H7 (cell line): Measurements from ENCODE around the gene RAET1E. TPM values are rescaled to one million over a fixed set of nuclear protein-coding genes. Genes with fewer than 3 reads are reported as not detected.
"Not testable (repeated sequence)": the region's sequence is repeated elsewhere in the genome, so short reads cannot be mapped to it uniquely, and the experiment has no call there.

ENCODE experiments used
- DNase-seq: peaks from one replicate; pipeline ENCODE4 v3.0.0; 2012
- H3K27me3 ChIP-seq: 2 replicates; pipeline ENCODE4 v1.6.0; 2011; ENCODE audit warnings: mild to moderate bottlenecking, low read length; ENCODE audit not compliant: control insufficient read depth, insufficient read depth
- H3K36me3 ChIP-seq: replicated peaks from 2 replicates; pipeline ENCODE4 v1.5.1; 2011; ENCODE audit warnings: low read length; ENCODE audit not compliant: control insufficient read depth, insufficient read depth
- H3K4me3 ChIP-seq: 2 replicates; pipeline ENCODE4 v1.5.1; 2011; ENCODE audit warnings: low read depth, mild to moderate bottlenecking, control low read depth, low read length, moderate library complexity; ENCODE audit not compliant: insufficient read depth
- total RNA-seq: library from RNA; depleted of rRNA; stranded (reverse); fragments of >200 nt; shearing (Covaris generic); gene quantifications from 2 replicates; pipeline ENCODE4 v1.2.3, GENCODE V29; 2014

Gene RAET1E
- total RNA-seq, 1 experiment from 2014 or later: not detected

DNA sequence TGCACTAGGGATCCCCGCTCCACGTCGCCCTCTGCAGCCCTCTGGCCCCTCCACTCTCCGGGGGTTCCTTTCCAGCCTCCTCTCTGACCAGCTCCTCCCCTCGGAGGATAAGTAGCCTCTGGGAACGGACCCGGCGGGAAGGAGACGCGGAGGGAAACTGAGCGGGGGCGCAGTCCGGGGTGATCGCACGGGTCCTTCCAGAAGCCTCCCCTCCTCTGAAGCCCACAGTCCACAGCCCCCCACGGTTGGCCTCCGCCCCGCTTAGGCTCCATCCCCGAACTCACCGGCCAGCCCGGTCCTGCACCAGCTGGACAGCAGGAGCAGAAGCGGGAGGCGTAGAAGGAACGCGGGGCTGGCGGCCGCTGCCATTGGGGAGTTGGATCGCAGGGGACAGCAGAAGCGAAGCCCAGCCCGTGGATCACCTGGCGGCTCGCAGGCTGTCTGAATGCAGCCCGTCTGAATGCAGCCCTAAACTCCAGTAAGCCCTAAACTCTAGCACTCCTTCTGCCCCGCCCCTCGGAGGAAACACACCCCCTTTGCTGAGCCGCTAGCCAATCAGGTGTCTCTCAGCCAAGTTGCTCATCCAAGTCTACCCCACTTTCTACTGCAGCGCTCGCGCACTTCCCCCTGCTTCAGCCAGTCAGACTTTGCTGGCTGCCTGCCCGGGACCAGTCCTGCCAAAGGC, 24.9 kb upstream of the RAET1E start, which contains the start of gene RAET1G:
RAET1G (minus strand) TSS at position 480 of the 685 bp plus-strand sequence; CDS start at position 369, 111 bp downstream.
- Histone ChIP-seq H3K4me3 (peak within 1 kb of the TSS; percentile 52), H3K27me3 (peaks cover 76% of the 10 kb centered on the region), H3K36me3 (no peaks in the 10 kb centered on the region)
- peak; percentile 97 for DNase-seq

DNA sequence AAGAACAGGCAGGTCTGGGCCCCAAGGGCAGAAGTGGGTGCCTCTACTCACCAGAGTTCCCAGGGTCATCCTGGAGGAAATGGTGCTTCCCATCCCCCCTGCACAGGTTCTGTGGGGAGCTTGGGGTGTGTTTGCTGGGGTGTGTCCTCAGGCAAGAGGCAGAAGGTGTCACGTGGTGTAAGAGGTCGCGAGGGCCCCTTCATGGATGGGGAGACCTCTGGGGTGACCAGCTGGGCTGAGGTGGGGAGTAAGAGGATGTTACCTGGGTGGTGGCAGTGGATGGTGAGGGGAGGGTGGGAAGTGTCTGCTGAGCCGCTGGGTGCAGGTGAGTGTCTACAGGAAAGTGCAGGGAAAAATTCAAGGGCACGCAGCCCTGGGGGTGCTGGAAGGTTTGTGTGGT, 24.2 kb upstream of the RAET1E start:
- peaks cover 77% of the 10 kb centered on the region for H3K27me3 ChIP-seq
- peak; percentile 31 for DNase-seq
- peak overlapping the region; percentile 52; the same call in 1 of the 2 replicates for H3K4me3 ChIP-seq
- not testable (repeated sequence) for H3K36me3 ChIP-seq

DNA sequence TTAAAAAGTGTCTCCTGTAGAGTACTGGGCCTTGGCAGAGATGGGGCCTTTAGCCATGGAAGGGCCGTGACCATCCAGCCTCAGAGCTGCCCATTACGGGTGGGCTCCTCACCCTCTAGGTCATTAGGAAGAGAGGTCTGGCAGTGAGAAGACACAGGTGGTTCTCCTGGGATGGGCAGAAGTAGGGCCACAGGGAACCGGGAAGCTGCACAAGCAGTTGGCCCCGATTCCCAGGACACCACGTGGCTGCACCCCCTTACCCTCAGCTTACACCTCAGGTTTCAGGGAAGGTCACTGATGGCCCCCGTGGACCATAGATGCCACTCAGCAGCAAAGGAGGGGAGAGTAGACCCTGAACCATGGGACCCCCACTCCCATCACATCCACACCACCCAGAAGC, 23.4 kb upstream of the RAET1E start:
- DNase-seq: no peak
- Histone ChIP-seq H3K36me3 (no peaks in the 10 kb centered on the region), H3K27me3 (peaks cover 73% of the 10 kb centered on the region), H3K4me3 (no peak overlapping the region)

DNA sequence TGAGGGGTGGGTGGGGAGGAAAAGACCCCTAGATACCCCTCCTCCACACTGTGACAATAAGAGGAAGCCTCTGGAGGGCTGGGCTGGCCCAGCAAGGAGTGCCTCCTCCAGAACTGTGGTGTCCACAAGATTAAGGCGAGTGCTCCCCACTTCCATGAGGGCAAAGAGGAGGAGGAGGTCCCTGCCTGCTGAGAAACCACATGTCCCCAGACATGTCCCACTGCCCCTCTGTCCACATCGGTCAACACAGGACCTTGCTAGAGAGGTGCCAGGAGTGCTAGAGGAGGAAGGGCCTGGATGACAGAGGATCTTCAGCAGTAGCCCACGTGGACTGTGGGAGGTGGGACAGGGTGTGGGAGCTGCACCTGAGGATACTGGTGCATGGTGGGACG, 21.9 kb upstream of the RAET1E start:
- Histone ChIP-seq H3K4me3 (no peak overlapping the region), H3K36me3 (no peaks in the 10 kb centered on the region), H3K27me3 (peaks cover 59% of the 10 kb centered on the region)
- no peak for DNase-seq

DNA sequence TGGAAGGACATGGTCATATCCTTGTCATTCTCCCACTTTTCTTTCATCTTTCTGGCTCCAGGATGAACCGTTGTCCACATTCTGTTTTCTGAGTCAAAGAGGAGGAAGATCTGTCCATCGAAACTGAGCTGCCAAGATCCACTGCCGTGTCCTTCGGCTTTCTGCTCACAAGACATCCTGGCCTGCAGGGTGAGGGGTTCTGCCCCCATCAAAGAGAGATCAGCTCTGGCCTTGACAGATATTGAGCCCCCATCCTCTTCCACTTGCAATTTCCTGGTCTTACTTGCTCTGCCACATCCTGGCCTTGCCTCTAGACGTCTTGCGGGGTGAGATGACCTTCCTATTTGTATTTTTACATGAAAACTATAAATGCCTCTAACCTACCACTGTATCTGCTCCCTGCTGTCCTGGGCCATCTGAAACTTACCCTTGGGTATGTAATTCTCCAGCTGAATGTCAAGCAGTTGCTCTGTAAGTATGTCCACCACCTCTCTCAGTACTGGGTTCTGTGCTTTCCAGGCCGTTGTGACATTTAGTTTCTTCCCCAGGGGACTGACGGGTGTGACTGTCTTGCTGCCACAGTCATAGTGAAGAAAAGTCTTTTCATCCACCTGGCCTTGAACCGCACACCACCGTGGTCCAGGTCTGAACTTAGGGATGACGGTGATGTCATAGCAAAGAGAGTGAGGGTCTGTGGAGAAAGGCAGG, 21.4 kb upstream of the RAET1E start:
- not testable (repeated sequence) for H3K4me3 ChIP-seq, H3K36me3 ChIP-seq, DNase-seq
- H3K27me3 ChIP-seq: peaks cover 54% of the 10 kb centered on the region

DNA sequence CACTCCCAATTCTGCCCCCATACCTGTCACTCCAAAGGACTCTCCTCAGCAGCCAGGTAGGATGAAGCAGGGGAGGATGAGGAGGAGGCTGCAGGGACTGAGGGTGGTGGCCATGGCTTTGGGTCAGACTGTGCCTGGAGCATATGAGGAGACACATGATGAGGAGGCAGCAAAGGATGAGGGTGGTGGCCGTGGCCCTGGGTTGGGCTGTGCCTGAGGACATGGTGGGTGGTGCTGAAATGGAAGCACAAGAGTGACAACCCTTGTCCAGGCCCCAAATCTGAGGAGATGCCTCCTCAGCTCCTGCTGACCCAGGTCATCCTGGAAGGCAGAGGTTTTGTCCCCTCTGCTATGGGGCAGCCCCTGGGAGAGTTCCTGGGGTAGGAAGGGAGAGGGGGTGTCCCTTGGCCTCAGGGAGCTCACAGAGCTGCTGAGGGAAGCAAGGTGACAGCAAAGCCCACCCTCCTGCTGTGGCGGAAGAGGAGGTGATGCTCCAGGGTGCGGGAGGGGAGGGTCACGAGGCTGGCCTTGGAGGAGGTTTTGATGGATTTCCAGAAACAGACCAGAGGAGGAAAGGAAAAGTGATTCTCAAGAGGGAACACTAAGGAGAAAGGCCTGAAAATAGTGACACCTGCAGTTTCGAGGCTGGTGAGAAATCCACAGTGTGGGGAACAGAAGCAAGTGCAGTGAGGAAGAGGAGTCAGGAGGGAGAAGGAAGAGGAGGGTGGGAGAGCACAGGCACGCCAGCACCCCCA, 20.4 kb upstream of the RAET1E start:
- Histone ChIP-seq H3K4me3 (no peak overlapping the region), H3K36me3 (no peaks in the 10 kb centered on the region), H3K27me3 (peaks cover 46% of the 10 kb centered on the region)
- DNase-seq: no peak

DNA sequence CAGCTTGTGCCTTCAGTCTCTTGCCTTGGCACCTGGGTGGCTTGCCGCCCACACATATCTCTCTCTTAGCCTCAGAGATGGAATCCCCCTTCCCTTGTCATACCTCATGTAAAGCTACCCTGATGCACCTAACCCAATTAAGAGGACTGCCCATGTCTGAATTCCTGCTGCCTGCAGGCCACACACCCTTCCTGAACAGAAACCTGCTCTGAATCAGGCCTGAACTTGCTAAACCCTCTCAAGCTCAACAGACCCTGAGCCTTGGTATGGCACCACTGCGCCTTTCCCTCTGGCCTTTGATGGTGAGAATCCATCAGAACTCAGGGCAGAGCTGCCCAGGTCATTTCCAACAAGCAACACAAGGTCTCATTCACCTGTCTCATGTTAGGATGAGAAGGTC, 19.8 kb upstream of the RAET1E start:
- no peak overlapping the region for H3K4me3 ChIP-seq
- H3K27me3 ChIP-seq: peaks cover 42% of the 10 kb centered on the region
- H3K36me3 ChIP-seq: no peaks in the 10 kb centered on the region
- DNase-seq: no peak

DNA sequence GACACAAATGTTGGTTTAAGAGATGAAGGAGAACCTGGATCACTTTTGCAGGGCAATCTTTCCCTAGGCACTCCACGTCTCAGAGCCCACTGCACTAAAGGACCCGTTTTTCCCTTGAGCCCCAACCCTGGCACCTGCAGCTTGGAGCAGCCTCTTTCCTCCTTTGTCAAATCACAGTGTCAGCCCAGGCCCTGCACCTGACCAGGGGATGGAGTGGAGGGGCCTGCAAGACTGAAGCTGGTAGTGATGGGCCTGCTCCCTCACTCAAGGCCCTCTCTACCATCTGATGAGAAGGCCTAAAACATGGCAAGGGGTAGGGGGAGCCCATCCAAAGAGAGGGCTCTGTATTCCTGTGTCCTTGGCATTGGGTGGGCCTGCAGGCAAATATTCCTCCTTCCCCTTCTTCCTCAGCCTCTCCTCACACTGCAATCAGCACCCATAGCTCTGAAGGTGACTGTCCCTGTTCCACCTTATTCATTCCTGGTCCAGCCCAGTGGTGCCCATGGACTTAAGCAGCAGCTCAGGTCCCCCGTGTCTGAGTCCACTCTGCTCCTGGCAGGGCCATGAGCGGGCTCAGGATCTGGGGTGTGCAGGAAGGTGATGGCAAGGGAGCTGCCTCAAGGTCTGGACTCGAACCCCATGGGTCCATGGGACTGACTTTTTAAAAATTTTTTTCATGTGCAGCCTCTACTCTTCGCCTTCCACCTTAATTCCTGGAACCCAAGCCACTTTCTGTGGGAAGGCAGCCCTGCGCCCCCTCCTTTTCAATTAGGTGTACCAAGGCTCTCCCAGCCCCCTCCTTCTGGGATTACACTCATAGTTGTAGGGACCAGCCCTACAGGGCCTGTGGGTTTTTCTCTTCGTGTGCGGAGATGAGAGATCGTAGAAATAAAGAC, 18.3 kb upstream of the RAET1E start:
- Histone ChIP-seq H3K27me3 (peaks cover 27% of the 10 kb centered on the region), H3K4me3 (no peak overlapping the region), H3K36me3 (no peaks in the 10 kb centered on the region)
- no peak for DNase-seq

DNA sequence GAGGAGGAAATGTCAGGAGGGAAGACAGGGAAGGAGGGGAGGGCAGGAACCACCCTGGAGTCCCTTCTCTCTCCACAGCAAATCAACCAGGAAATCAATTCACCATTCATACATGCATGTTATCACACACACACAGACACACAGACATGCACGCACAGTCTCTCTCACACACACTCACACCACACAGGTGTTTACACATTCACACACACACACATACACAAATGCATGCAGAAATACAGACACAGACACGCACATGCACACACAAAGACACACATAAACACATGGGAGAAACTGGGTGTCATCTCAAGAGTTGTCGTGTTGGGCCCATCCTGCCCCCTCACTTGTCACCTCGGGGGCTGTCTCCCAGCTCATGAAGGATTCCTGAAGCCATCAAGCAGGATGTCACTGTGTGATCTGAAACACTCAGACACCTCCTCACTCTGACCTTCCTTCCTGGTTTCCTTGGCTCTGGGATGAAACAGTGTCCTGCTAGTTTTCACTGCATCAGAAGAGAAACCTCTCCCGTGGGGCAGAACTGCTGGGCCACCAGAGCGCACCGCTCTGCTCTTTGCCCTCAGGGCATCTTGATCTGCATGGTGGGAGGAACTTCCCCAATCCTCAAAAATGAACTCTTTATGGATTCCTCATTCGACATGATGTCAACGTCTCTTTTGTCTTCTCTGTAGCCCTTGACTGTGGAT, 15.8 kb upstream of the RAET1E start:
- Histone ChIP-seq H3K4me3 (no peak overlapping the region), H3K36me3 (no peaks in the 10 kb centered on the region), H3K27me3 (peaks cover 12% of the 10 kb centered on the region)
- DNase-seq: no peak

DNA sequence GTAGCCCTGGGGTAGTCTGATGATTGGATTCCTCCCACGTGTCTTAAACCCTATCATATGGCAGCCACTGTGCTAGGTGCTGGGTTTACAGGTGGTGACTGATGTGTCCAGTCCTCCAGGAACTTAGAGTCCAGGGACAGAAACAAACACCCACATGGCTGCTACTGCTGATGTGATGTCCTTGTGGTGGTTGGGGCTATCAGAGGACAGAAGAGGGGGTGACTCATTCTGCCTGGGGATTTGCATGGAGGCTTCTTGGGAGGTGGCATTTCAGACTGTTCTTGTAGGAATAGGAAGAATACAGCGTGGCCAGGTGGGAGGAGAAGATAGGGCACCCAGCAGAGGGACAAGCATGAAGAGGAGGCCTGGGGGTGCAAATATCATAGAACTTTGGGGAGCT, 15.2 kb upstream of the RAET1E start:
- Histone ChIP-seq H3K36me3 (no peaks in the 10 kb centered on the region), H3K27me3 (peaks cover 7% of the 10 kb centered on the region; the same call in 1 of the 2 replicates), H3K4me3 (no peak overlapping the region)
- DNase-seq: no peak

DNA sequence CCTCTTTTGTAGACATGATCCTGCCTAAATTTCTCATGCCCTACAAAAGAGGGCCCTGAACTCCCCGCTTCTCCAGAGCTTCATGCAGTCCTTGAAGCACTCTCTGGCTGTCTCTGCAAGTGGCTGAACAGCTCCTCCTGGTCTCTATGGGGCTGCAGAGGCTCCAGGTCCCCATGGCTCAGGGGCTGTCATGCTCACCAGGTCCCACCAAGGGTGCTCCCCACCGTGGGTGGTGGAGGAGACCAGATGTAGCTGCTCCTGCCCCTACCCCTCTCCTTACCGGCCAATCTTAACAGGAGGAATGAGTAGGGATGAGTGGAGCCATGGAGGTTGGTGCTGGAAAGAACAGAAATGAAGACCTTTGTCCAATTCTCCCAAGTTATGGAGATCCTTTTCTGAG, 14.8 kb upstream of the RAET1E start:
- not testable (repeated sequence) for H3K4me3 ChIP-seq, DNase-seq, H3K36me3 ChIP-seq, H3K27me3 ChIP-seq

DNA sequence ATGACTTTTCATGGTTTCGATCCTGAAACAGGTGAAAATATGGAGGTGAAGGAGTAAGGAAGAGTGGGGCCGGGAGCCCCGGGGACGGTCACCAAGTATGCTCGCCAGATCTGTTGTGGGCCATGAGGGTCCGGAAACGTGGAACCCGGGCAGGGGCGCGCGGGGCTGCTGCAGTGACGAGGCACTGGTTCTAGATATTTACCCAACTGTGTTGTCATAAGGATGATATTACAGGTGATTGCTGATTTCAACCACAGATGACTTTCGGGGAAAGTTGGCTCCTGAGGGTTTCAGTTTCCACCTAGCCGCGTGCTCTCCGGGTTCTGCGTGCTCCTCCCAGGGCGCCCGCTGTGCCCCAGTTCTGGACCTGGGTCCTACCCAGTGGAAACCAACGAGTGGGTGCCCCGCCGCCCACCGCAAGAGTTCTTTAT, 12.8 kb upstream of the RAET1E start:
- H3K27me3 ChIP-seq: peaks cover 4% of the 10 kb centered on the region; the same call in 1 of the 2 replicates
- no peaks in the 10 kb centered on the region for H3K36me3 ChIP-seq
- DNase-seq: peak; percentile 26
- no peak overlapping the region for H3K4me3 ChIP-seq

DNA sequence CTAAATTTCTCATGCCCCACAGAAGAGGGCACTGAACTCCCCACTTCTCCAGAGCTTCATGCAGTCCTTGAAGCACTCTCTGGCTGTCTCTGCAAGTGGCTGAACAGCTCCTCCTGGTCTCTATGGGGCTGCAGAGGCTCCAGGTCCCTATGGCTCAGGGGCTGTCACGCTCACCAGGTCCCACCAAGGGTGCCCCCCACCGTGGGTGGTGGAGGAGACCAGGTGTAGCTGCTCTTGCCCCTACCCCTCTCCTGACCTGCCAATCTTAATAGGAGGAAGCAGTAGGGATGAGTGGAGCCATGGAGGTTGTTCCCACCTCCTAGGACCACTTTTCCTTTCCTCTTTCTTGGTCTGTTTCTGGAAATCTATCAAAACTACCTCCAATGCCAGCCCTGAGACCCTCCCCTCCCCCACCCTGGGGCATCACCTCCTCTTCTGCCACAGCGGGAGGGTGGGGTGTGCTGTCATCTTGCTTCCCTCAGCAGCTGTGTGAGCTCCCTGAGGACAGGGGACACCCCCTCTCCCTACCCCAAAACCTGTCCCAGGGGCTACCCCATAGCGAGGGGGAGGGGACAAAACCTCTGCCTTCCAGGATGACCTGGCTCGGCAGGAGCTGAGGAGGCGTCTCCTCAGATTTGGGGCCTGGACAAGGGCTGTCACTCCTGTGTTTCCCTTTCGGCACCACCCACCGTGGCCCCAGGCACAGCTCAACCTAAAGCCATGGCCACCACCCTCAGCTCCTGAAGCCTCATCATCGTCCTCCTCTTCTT, 12.0 kb upstream of the RAET1E start:
- H3K27me3 ChIP-seq: peaks cover 4% of the 10 kb centered on the region; the same call in 1 of the 2 replicates
- H3K4me3 ChIP-seq: no peak overlapping the region
- no peak for DNase-seq
- no peaks in the 10 kb centered on the region for H3K36me3 ChIP-seq
